Superior temporal gyrus (tissue), 1 donor: ENCODE measurements around the gene INTS11.
"Not testable (repeated sequence)": the region's sequence is repeated elsewhere in the genome, so short reads cannot be mapped to it uniquely, and the experiment has no call there.

Experiments used
- DNase-seq: peaks from one replicate; pipeline ENCODE4 v3.0.0-alpha.2; 2016; ENCODE audit errors: extremely low spot score

INTS11 gene

DNA sequence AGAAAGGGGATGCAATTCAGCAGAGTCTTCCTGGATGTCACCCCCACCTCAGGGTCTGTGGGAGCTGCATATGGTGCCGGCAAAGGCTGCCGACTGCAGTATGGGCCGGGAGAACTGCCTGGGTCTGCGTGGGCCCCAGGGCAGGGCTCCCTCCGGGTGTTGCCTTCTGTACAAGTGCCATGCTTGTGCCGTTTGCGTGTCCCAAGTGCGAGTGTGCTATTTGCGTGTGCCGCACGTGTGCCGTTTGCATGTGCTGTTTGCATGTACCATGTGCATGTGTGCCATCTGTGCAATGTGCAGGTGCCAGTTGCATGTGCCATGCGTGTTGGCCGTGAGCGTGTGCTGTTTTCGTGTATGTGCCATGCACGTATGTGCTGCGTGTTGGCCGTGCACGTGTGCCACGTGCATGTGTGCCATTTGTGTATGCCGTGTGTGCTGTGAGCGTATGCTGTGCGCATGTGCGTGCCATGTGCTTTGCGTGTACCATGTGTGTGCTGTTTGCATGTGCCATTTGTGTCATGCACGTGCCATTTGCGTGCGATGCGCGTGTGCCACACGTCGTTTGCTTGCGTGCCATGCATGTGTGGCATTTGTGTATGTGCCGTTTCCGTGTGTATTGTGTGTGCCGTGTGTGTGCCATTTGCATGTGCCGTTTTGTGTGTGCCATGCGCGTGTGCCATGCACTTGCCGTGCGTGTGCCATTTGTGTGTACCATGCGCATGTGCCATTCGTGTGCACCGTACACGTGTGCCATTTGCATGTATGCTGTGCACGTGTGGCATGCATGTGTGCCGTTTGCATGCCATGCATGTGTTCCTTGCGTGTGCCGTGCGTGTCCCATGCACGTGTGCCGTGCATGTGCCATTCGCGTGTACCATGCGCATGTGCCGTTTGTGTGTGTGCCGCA is 5.1 kb upstream of the INTS11 start:
- DNase-seq = no peak

DNA sequence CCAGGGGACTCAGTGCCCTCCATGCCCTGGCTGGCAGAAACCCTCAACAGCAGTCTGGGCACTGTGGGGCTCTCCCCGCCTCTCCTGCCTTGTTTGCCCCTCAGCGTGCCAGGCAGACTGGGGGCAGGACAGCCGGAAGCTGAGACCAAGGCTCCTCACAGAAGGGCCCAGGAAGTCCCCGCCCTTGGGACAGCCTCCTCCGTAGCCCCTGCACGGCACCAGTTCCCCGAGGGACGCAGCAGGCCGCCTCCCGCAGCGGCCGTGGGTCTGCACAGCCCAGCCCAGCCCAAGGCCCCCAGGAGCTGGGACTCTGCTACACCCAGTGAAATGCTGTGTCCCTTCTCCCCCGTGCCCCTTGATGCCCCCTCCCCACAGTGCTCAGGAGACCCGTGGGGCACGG is 3.8 kb upstream of the INTS11 start:
- no peak for DNase-seq

GRCh38 chr1:1327291-1327690 is 2.8 kb upstream of the INTS11 start:
- DNase-seq = no peak

DNA sequence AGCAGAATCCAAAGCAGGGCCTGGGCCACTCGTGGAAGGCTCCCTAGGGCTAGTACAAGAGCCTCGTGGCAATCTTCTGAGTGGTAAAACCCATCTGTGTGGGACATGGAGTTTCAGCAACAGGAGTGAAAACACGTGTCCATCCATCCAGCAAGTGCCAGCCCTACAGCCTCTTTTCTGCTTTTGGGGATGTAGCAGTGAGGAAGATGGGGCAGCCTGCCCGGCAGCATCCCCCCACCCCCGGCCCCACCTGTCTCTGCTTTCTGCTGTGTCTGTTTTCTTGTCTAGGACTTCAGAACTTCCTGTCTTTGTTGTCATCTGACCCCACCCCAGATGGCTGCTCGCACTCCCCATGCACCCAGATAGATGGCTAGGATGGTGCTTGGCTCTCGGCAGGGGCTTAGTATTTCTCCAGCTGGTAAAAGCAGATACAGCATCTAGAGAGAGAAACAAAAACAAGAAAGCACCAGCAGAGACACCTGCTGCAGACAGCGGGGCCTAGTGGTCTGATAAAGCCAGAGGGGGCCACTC is 1.7 kb upstream of the INTS11 start:
- DNase-seq = no peak

DNA sequence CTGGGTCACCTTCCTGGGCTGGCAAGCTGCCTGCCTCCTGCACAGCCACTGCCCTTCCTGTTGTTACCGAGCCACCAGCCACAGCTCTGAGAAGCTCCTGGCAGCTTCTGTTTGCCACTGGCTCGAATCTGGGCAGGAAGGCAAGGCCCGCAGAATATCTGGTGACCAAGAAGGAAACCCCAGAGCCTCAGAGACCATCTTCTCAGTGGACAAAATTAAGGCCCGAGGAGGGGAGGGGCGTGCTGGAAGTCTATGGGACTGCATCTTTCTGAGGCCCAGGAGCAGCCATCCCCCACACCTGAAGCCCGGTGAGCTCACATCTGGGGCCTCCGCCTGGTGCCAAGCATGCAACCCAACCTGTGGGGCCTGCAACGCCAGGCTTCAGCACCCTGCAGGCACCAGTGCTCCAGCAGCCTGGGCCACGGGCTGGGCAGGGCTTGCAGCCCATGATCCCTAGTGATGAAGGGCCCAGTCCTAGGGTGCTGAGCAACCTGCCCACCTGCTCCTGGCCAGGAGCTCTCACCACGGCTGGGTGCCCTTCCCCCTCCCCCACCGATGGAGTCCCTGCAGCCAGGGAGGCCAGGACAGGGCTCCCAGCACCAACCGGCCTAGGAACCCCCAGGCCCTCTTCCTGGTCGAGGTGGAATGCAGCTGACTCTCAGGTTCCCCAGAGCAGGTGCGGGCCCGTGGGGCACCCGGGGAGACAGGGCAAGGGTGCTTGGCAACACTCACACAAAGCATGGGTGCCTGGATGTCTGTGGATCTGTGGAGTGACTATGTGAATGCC is 1.0 kb upstream of the INTS11 start:
- no peak for DNase-seq

- DNase-seq = no peak
These were observed 356 bp downstream of the INTS11 start for GRCh38 chr1:1324084-1324523.

GRCh38 chr1:1322952-1323351 is 1.5 kb downstream of the INTS11 start:
- no peak for DNase-seq

DNA sequence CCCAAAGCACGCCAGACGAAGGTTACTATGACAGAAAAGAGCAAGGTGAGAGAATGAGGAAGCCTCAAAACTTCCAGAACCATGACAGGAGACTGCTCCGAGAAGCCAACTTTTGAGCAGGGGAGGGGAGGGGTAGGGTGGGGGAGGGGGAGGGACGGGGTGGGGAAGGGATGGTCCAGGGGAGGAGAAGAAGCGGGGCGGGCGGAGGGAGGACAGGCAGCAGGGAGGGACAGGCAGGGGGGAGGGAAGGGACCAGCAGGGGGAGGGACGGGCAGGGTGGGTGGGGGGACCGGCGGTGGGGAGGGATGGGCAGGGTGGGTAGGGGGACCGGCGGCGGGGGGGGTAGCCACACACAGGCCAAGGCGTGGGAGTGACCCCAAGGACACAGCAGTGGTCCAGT is 2.0 kb downstream of the INTS11 start:
- no peak for DNase-seq

- no peak for DNase-seq
These were observed 3.0 kb downstream of the INTS11 start for GRCh38 chr1:1321477-1321876.

GRCh38 chr1:1320666-1321448 is 3.6 kb downstream of the INTS11 start:
- no peak for DNase-seq

DNA sequence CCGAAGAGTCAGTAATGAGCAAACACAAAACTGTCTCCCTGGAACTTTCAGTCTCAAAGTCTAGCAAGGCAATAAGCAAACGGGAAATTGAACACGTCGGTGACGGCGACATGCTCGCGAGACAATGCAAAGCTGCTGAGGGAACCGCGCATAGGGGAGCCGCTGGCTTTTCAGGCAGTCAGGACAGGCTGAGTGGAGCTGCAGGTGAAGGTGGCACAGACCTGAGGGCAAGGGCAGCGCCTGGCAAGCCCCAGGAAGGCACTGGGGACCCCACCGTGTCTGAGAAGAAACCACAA is 4.9 kb downstream of the INTS11 start:
- no peak for DNase-seq

DNA sequence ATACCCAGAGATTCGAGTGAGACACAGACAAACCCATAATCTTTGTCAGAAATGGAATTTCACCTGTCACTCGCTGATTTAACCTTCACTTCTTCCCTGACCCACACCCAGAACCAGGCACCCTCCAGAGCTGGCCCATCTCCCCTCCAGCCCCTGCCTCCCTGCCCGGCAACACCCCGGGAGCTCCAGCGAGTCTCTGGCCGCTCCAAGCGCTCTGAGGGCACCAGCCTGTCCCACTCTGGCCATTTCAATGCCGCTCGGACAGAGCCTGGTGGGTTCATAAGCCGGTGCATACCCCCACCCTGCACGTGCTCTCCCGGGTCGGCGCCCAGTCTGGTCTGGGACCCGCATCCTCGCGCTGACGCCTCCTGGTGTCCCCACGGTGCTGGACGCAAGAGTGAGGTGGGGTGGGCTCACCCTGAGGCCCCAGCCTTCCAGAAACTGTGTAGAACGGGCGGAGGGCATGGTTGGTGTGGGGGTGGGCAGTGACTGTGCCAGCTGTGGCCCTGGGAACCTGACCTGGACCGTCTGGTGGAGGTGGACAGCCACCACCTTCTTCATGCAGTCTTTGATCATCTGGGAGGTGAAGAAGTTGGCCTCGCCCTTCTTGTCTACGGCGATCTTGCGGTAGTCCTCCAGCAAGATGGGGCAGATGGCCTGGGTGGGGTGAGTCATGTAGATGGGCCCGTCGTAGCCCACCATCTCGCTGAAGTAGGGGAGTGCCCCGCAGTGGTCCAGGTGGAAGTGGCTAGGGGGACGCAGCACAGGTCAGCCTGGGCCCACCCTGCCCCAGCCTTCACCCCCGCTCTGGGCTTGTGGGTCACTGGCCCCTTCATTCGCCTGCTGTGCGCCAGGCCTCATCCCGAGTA is 5.4 kb downstream of the INTS11 start:
- no peak for DNase-seq

DNA sequence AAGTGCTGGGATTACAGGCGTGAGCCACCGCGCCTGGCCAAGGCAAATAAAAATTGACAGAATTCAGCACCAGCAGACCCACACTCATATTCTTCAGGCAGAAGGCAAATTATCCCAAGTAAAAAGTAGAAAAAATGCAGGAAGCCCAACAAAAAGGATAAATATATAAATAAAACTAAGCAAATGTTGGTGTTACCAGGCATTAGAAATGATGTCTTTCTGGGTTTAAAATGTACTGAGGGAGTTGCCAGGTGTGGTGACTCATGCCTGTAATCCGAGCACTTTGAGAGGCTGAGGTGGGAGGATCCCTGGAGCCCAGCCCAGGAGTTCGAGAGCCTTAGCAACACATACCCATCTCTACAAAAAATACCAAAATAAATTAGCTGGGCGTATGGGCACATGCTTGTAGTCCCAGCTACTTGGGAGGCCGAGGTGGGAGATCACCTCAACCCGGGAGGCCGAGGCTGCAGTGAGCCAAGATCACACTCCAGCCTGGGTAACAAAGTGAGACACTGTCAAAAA is 6.3 kb downstream of the INTS11 start:
- peak; percentile 55 for DNase-seq

DNA sequence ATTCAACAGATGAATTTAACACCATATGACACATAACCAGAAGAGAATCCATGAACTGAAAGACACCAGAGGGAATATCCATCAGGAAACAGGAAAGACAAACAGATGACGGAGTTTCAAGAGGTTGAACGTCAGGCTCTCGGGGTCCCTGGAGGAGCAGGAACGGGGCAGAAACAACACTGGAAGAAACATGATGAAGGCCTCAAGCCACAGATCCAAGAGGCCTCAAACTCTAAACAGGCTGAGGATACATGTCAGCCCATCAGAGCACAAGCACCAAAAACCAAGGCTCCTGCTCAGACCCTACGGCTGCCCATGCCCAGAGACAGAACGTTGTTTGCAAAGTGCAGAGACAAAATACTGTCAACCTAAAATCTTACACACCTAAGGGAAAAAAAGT is 7.0 kb downstream of the INTS11 start:
- no peak for DNase-seq

DNA sequence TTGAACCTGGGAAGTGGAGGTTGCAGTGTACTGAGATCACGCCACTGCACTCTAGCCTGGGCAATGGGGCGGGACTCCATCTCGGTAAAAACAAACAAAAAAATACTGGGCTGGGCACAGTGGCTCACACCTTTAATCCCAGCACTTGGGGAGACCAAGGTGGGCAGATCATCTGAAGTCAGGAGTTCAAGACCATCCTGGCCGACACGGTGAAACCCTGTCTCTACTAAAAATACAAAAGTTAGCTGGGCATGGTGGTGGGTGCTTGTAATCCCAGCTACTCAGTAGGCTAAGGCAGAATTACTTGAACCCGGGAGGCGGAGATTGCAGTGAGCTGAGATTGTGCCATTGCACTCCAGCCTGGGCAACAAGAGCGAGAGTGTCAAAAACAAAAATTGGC is 8.3 kb downstream of the INTS11 start:
- not testable (repeated sequence) for DNase-seq

GRCh38 chr1:1315435-1315954 is 9.0 kb downstream of the INTS11 start:
- DNase-seq = no peak

- DNase-seq = no peak
These were observed 9.7 kb downstream of the INTS11 start for GRCh38 chr1:1314678-1315335.

- DNase-seq = no peak
These were observed 10.2 kb downstream of the INTS11 start for GRCh38 chr1:1314237-1314586.

DNA sequence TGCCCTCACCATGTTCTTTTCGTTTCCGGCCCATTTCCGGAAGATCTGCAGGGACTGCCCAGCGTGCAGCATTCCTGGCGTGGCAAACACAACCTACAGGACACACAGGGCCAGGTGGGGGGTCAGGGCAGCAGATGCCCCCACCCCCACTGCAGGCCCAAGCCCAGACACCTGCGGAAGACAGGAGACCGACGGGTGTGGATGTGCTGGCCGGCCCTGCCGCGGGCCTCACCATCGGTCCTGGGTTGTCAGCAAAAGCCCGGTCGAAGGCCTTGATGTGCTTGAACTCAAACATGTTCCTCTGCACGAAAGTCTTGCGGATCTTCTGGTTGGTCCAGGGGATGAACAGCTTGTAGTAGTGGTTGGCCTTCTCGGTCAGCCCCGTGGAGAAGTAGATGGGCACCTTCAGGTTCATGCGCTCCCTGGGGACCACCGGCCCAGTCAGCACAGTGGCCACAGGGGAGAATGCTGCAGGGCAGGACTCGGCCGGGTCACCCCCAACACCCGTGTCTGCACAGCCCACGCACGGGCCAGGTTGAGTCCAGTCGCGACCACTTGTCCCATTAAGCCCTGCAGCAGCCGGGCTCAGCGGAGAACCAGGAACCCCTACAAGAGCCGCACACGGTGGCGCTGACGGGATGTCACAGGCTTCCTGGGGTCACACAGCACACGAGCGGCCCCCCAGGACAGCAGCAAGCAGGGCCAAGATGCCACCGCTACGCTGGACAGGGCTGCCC is 10.8 kb downstream of the INTS11 start:
- no peak for DNase-seq
